GM10248 (cell line): Measurements from ENCODE around the gene GRIK5.

Experiments
- CTCF ChIA-PET: fragments of 300-600 bp; sonication (Branson Sonifier 250); formaldehyde crosslinking; extraction: SDS; loops from one replicate; lab custom pipeline; 2021; ENCODE audit warnings: antibody characterized with exemption; lab: Yijun Ruan, JAX
- POLR2A ChIA-PET: fragments of 350-650 bp; sonication (Branson Sonifier 250); formaldehyde crosslinking; extraction: SDS; loops from one replicate; lab custom pipeline; 2020; ENCODE audit warnings: antibody characterized with exemption; lab: Yijun Ruan, JAX
- DNase-seq: peaks from one replicate; pipeline ENCODE4 v3.0.0; 2012; ENCODE audit errors: extremely low spot score
- CTCF ChIP-seq: IDR thresholded peaks from 2 replicates; pipeline ENCODE4 v1.5.1; 2012; ENCODE audit warnings: mild to moderate bottlenecking, low read depth; ENCODE audit errors: extremely low read depth, missing control alignments, control extremely low read depth

GRIK5 gene

GRCh38 chr19:41978470-41978869 lies 91.5 kb downstream of the GRIK5 start:
- TF ChIP-seq CTCF = no peak
- ChIA-PET POLR2A (no interaction called here), CTCF (interaction anchor here (0.6 to 1.2 kb wide), 2 partner anchors 29 to 35 kb away, joined by 3 to 4 read pairs; no protein-coding TSS in a partner anchor)
- DNase-seq = no peak

DNA sequence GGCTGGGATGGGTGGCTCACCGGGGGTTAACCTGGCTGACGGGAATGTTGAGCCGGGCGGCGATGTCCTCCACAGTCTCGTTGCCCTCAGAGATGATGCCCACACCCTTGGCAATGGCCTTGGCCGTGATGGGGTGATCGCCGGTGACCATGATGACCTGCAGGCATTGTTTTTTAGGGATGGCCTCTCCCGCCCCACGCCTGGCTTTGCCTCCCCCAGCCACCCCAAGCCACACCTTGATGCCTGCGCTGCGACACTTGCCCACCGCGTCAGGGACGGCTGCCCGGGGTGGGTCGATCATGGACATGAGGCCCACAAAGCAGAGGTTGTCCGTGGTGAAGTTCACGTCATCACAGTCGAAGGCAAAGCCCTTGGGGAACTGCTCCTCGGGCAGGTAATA lies 92.1 kb downstream of the GRIK5 start:
- POLR2A ChIA-PET = no interaction called here
- CTCF ChIA-PET = interaction anchor here (0.6 kb wide), 1 partner anchor 35 kb away, joined by 3 read pairs; no protein-coding TSS in a partner anchor
- DNase-seq = no peak
- no peak for TF ChIP-seq CTCF

DNA sequence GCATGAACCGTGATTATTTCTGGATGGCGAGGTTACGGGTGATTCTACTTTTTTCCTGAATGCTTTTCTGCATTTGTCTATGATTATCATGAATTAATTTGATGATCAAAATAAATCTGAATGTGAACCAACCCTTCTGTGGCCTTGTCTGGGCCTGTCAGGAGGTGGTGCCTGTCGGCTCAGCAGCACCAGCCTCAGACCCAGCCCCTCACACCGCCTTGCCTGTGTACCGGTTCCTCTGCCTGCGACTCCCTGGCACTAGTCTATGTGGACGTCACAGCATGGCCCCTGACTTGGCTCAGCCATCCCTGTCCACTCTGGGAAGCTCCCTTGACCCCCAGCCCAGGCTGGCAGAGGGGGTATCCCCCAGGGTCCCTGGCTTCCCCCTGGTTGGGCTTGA lies 95.4 kb downstream of the GRIK5 start:
- ChIA-PET POLR2A (interaction anchor here (0.6 kb wide), 1 partner anchor 53 kb away, joined by 3 read pairs; no protein-coding TSS in a partner anchor), CTCF (no interaction called here)
- no peak for DNase-seq
- TF ChIP-seq CTCF = no peak

DNA sequence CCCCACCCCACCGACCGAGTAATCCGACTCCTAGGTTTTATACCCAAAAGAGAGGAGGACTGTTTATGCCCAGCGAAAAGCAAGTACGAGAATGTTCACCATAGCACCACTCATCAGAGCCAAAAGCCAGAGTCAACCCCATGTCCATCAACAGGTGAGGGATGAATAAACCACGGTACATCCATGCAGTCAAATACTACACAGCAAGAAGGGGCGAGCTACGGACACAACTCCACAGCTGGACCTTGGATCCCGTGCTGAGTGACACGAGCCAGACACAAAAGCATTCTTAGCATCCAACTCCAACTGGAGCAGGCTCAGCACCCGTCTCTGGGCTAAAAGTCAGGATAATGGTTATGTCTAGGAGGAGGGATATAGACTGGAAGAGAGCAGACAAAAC lies 98.6 kb downstream of the GRIK5 start:
- no peak for TF ChIP-seq CTCF
- ChIA-PET CTCF (interaction anchor here (1.4 kb wide), 1 partner anchor 13 kb away, joined by 4 read pairs; the partner anchor contains the start of gene RABAC1), POLR2A (no interaction called here)
- DNase-seq = no peak

DNA sequence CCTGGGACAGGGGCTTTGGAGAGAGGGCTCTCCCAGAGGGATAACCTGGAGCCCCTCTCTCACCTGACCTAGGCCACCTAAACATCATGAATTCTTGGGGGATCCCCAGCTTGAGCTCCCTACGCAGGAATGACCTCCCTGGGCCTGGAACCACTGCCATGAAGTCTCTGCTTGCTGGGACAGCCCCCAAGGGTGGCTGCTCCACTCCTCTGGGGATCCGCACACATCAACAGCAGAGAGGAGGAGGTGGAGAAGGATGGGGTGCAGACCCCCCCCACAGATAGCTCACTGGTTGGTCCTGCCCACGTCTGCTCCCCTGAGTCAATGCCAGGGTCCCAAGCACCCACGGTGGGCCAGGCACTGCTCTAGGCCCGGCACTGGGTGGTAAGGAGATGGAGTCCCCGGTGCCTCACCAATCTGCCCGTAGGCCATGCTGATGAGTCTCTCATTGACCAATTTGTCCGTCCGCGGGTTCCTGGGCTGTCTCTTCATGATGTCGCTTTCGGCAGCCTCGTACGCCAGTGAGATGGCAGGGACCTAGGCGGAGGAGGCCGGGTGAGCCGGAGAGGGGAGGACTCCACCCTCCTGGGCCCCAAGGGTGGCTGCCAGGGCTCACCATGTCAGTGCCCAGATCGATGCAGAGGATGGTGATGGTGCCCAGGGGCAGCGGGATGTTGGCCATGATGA lies 100.1 kb downstream of the GRIK5 start:
- DNase-seq = no peak
- CTCF ChIA-PET = no interaction called here
- TF ChIP-seq CTCF = no peak
- POLR2A ChIA-PET = no interaction called here

GRCh38 chr19:41968751-41969595 lies 101.0 kb downstream of the GRIK5 start:
- ChIA-PET POLR2A (no interaction called here), CTCF (no interaction called here)
- no peak for DNase-seq
- TF ChIP-seq CTCF = no peak
